HepG2 (cell line): Measurements from ENCODE around the gene CDO1. TPM values are rescaled to one million over a fixed set of nuclear protein-coding genes. Genes with fewer than 3 reads are reported as not detected.

ENCODE experiments used
- ASH2L ChIP-seq: fragments of 300-600, 200-600 bp; sonication (generic); IDR thresholded peaks from 2 replicates; pipeline ENCODE4 v1.7.0; 2017; ENCODE audit warnings: low read depth, mild to moderate bottlenecking, moderate library complexity, mixed read lengths, low read length; ENCODE audit not compliant: insufficient read length
- CENPT ChIP-seq: sonication (generic); formaldehyde crosslinking; IDR thresholded peaks from 2 replicates; pipeline ENCODE4 v1.8.0; 2022; ENCODE audit warnings: low read depth, mild to moderate bottlenecking, moderate library complexity, missing genetic modification reagents
- EED ChIP-seq: sonication (generic); formaldehyde crosslinking; IDR thresholded peaks from 2 replicates; pipeline ENCODE4 v1.5.0; 2020; ENCODE audit warnings: mild to moderate bottlenecking, missing genetic modification reagents
- HES4 ChIP-seq: sonication (generic); formaldehyde crosslinking; IDR thresholded peaks from 2 replicates; pipeline ENCODE4 v1.9.0; 2021; ENCODE audit warnings: mild to moderate bottlenecking, missing genetic modification reagents, borderline replicate concordance
- HNF4G ChIP-seq, 2 experiments: sonication (generic) in 1 of 2; formaldehyde crosslinking in 1 of 2; IDR thresholded peaks; 2 replicates each; pipeline versions ENCODE4 v1.4.0 to v1.6.1; 2011 to 2020; ENCODE audit warnings: borderline replicate concordance in 2 of 2, low read depth in 2 of 2, mild to moderate bottlenecking in 2 of 2, low read length in 1 of 2, missing genetic modification reagents in 1 of 2, moderate library complexity in 1 of 2
- KDM5A ChIP-seq: fragments of 200-600 bp; sonication (generic); IDR thresholded peaks from 2 replicates; pipeline ENCODE4 v1.7.0; 2018; ENCODE audit warnings: antibody characterized with exemption, mild to moderate bottlenecking, low read length, borderline replicate concordance
- MED8 ChIP-seq: sonication (generic); formaldehyde crosslinking; IDR thresholded peaks from 2 replicates; pipeline ENCODE4 v1.8.1; 2023; ENCODE audit warnings: mild to moderate bottlenecking, missing genetic modification reagents; ENCODE audit not compliant: insufficient replicate concordance
- NCOA1 ChIP-seq: sonication (generic); formaldehyde crosslinking; IDR thresholded peaks from 2 replicates; pipeline ENCODE4 v1.9.0; 2021; ENCODE audit warnings: missing genetic modification reagents
- NFATC3 ChIP-seq: sonication (generic); formaldehyde crosslinking; IDR thresholded peaks from 2 replicates; pipeline ENCODE4 v1.5.1; 2020; ENCODE audit warnings: mild to moderate bottlenecking, missing genetic modification reagents
- RNF2 ChIP-seq: fragments of 450-650 bp; conservative IDR thresholded peaks from 2 replicates; pipeline ENCODE4 v1.6.1; 2016; ENCODE audit warnings: low read depth
- ZNF317 ChIP-seq: sonication (generic); formaldehyde crosslinking; IDR thresholded peaks from 2 replicates; pipeline ENCODE4 v1.5.0; 2020; ENCODE audit warnings: mild to moderate bottlenecking, missing genetic modification reagents
- ZNF367 ChIP-seq: sonication (generic); formaldehyde crosslinking; IDR thresholded peaks from 2 replicates; pipeline ENCODE4 v1.4.0; 2020; ENCODE audit warnings: missing genetic modification reagents, borderline replicate concordance
- ZNF563 ChIP-seq: sonication (generic); formaldehyde crosslinking; IDR thresholded peaks from 2 replicates; pipeline ENCODE4 v1.8.0; 2022; ENCODE audit warnings: mild to moderate bottlenecking, moderate library complexity, missing genetic modification reagents
- ZNF780A ChIP-seq: sonication (generic); formaldehyde crosslinking; IDR thresholded peaks from 2 replicates; pipeline ENCODE4 v1.8.0; 2022; ENCODE audit warnings: mild to moderate bottlenecking, missing genetic modification reagents, moderate library complexity
- polyA plus RNA-seq, 8 experiments: library from polyadenylated mRNA; depleted of rRNA in 3 of 8; stranded (reverse) in 7 of 8; unstranded in 1 of 8; fragments of >200 nt; fragmentation: Illumina TruSeq in 4 of 8; extraction: Trizol in 4 of 8; gene quantifications; 2 replicates each; pipeline versions ENCODE4 v1.2.1 to v1.2.3, GENCODE V29; 2011 to 2016; ENCODE audit warnings: low read depth in 4 of 8, missing spikeins in 1 of 8, mixed read lengths in 1 of 8; ENCODE audit not compliant: insufficient read depth in 1 of 8
- total RNA-seq, 5 experiments: library from RNA; depleted of rRNA; stranded (reverse); fragments of >200 nt; fragmentation: Illumina TruSeq; extraction: Trizol; gene quantifications; 2 replicates each; pipeline ENCODE4 v1.2.3, GENCODE V29; 2016; ENCODE audit warnings: low read depth in 1 of 5
- TF ChIP-seq, protein P1 (sequence below): sonication (generic); formaldehyde crosslinking; IDR thresholded peaks from 2 replicates; pipeline ENCODE4 v1.5.1; 2020; ENCODE audit warnings: missing genetic modification reagents, mild to moderate bottlenecking, borderline replicate concordance
- TF ChIP-seq, protein P2 (sequence below): sonication (generic); formaldehyde crosslinking; IDR thresholded peaks from 2 replicates; pipeline ENCODE4 v1.5.1; 2020; ENCODE audit warnings: mild to moderate bottlenecking, missing genetic modification reagents, moderate library complexity
- TF ChIP-seq, protein P3 (sequence below): sonication (generic); formaldehyde crosslinking; IDR thresholded peaks from 2 replicates; pipeline ENCODE4 v1.4.0; 2020; ENCODE audit warnings: mild to moderate bottlenecking, missing genetic modification reagents
- TF ChIP-seq, protein P4 (sequence below): sonication (generic); formaldehyde crosslinking; IDR thresholded peaks from 2 replicates; pipeline ENCODE4 v1.8.1; 2023; ENCODE audit warnings: mild to moderate bottlenecking, missing genetic modification reagents

The CDO1 gene
- total and polyA plus RNA-seq, 2 of the 13 experiments (the other 11 are each of a cell fraction or from before 2014, with no cell fraction given) = 3.2 to 4.4 TPM

DNA sequence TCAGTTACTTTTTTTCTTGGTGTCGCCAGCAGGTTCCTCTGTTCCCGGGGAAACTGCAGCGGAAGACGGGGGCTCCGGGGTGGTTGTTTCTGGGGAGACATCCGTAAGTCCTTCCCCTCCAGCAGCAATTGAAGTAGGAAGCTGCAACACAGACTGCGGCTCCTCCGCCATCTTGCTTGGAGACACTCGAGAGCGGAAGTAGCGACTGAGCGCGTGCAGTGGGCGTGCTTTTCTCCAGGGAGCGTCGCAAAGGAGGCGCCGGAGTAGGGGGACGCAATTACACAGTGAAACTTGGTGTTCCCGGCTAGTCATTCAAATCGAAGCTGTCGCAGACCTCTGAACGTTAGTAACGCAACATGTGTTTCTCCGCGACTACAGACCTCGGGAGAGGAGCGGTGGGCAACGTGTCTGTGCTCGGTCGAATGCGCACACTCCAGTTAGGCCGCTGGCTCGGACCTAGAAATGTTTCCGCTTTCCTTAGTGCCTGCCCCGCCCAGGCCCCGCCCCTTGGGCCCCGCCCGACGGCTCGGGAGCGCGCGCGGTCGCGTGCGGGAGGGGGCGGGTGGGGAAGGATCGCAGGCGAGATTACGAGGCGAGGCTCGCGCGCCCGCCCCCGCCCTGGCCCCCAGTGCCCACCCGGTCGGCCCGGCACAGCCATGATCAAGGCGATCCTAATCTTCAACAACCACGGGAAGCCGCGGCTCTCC lies 25.1 kb upstream of the CDO1 start, which contains the start of the genes AP3S1 and ATG12 (continued):
- TF ChIP-seq HNF4G (IDR thresholded peaks at IDR 0.05; ENCODE audit: borderline replicate concordance, low read depth, low read length) (no peak), HNF4G (CRISPR knock-in tag; IDR thresholded peaks at IDR 0.05; ENCODE audit: borderline replicate concordance, low read depth) (no peak), ZNF317 (peak; percentile 87), CENPT (CRISPR knock-in tag) (no peak), NCOA1 (CRISPR knock-in tag) (no peak), ZNF367 (CRISPR knock-in tag) (peak; percentile 19; the same call in 1 of the 2 replicates), ZNF563 (CRISPR knock-in tag) (peak; percentile 50), ASH2L (peak; percentile 83), KDM5A (peak; percentile 79), HES4 (CRISPR knock-in tag) (peak; percentile 79), ZNF780A (CRISPR knock-in tag) (peak; percentile 95; the same call in 1 of the 2 replicates), EED (peak; percentile 96), RNF2 (peak; percentile 97), NFATC3 (CRISPR knock-in tag) (no peak; the same call in 1 of the 2 replicates), MED8 (CRISPR knock-in tag) (peak; percentile 48)
- TF ChIP-seq, protein P1, sequence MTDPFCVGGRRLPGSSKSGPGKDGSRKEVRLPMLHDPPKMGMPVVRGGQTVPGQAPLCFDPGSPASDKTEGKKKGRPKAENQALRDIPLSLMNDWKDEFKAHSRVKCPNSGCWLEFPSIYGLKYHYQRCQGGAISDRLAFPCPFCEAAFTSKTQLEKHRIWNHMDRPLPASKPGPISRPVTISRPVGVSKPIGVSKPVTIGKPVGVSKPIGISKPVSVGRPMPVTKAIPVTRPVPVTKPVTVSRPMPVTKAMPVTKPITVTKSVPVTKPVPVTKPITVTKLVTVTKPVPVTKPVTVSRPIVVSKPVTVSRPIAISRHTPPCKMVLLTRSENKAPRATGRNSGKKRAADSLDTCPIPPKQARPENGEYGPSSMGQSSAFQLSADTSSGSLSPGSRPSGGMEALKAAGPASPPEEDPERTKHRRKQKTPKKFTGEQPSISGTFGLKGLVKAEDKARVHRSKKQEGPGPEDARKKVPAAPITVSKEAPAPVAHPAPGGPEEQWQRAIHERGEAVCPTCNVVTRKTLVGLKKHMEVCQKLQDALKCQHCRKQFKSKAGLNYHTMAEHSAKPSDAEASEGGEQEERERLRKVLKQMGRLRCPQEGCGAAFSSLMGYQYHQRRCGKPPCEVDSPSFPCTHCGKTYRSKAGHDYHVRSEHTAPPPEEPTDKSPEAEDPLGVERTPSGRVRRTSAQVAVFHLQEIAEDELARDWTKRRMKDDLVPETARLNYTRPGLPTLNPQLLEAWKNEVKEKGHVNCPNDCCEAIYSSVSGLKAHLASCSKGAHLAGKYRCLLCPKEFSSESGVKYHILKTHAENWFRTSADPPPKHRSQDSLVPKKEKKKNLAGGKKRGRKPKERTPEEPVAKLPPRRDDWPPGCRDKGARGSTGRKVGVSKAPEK (CRISPR knock-in tag) = no peak
- TF ChIP-seq, protein P2, sequence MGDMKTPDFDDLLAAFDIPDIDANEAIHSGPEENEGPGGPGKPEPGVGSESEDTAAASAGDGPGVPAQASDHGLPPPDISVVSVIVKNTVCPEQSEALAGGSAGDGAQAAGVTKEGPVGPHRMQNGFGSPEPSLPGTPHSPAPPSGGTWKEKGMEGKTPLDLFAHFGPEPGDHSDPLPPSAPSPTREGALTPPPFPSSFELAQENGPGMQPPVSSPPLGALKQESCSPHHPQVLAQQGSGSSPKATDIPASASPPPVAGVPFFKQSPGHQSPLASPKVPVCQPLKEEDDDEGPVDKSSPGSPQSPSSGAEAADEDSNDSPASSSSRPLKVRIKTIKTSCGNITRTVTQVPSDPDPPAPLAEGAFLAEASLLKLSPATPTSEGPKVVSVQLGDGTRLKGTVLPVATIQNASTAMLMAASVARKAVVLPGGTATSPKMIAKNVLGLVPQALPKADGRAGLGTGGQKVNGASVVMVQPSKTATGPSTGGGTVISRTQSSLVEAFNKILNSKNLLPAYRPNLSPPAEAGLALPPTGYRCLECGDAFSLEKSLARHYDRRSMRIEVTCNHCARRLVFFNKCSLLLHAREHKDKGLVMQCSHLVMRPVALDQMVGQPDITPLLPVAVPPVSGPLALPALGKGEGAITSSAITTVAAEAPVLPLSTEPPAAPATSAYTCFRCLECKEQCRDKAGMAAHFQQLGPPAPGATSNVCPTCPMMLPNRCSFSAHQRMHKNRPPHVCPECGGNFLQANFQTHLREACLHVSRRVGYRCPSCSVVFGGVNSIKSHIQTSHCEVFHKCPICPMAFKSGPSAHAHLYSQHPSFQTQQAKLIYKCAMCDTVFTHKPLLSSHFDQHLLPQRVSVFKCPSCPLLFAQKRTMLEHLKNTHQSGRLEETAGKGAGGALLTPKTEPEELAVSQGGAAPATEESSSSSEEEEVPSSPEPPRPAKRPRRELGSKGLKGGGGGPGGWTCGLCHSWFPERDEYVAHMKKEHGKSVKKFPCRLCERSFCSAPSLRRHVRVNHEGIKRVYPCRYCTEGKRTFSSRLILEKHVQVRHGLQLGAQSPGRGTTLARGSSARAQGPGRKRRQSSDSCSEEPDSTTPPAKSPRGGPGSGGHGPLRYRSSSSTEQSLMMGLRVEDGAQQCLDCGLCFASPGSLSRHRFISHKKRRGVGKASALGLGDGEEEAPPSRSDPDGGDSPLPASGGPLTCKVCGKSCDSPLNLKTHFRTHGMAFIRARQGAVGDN = peak; percentile 96
- TF ChIP-seq, protein P3, sequence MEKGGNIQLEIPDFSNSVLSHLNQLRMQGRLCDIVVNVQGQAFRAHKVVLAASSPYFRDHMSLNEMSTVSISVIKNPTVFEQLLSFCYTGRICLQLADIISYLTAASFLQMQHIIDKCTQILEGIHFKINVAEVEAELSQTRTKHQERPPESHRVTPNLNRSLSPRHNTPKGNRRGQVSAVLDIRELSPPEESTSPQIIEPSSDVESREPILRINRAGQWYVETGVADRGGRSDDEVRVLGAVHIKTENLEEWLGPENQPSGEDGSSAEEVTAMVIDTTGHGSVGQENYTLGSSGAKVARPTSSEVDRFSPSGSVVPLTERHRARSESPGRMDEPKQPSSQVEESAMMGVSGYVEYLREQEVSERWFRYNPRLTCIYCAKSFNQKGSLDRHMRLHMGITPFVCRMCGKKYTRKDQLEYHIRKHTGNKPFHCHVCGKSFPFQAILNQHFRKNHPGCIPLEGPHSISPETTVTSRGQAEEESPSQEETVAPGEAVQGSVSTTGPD (CRISPR knock-in tag) = no peak
- TF ChIP-seq, protein P4, sequence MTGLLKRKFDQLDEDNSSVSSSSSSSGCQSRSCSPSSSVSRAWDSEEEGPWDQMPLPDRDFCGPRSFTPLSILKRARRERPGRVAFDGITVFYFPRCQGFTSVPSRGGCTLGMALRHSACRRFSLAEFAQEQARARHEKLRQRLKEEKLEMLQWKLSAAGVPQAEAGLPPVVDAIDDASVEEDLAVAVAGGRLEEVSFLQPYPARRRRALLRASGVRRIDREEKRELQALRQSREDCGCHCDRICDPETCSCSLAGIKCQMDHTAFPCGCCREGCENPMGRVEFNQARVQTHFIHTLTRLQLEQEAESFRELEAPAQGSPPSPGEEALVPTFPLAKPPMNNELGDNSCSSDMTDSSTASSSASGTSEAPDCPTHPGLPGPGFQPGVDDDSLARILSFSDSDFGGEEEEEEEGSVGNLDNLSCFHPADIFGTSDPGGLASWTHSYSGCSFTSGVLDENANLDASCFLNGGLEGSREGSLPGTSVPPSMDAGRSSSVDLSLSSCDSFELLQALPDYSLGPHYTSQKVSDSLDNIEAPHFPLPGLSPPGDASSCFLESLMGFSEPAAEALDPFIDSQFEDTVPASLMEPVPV = peak; percentile 94
